RWPE1 (cell line): ENCODE results near the gene CALHM1.

Experiments used
- CTCF ChIA-PET: fragments of 350-600 bp; sonication (Branson Sonifier 250); formaldehyde crosslinking; extraction: SDS; loops from one replicate; lab custom pipeline; 2021; lab: Yijun Ruan, JAX
- POLR2A ChIA-PET: fragments of 400-600 bp; formaldehyde crosslinking; extraction: SDS; loops from one replicate; lab custom pipeline; 2020; ENCODE audit warnings: antibody characterized with exemption; ENCODE audit not compliant: low non-redundant PET; lab: Yijun Ruan, JAX
- DNase-seq: peaks from one replicate; pipeline ENCODE4 v3.0.0; 2012; ENCODE audit warnings: low spot score
- H3K27ac ChIP-seq: fragments of 450-650 bp; 2 replicates; pipeline ENCODE4 v1.5.1; 2017
- CTCF ChIP-seq: fragments of 450-650 bp; conservative IDR thresholded peaks from 2 replicates; pipeline ENCODE4 v1.5.1; 2017; ENCODE audit warnings: low read depth, mild to moderate bottlenecking

The CALHM1 gene

GRCh38 chr10:103456074-103456660 lies 2.5 kb downstream of the CALHM1 start:
- CTCF ChIA-PET: interaction anchor here (1.2 kb wide), 1 partner anchor 29 kb away, joined by 3 read pairs; no protein-coding TSS in a partner anchor
- TF ChIP-seq CTCF: no peak
- H3K27ac ChIP-seq: no peak overlapping the region; the same call in 1 of the 2 replicates
- POLR2A ChIA-PET: no interaction called here
- DNase-seq: no peak

- no peak for TF ChIP-seq CTCF
- POLR2A ChIA-PET: no interaction called here
- CTCF ChIA-PET: interaction anchor here (1.2 kb wide), 1 partner anchor 30 kb away, joined by 3 read pairs; no protein-coding TSS in a partner anchor
- H3K27ac ChIP-seq: no peak overlapping the region
- no peak for DNase-seq
Observed at GRCh38 chr10:103455235-103455634, 3.5 kb downstream of the CALHM1 start.

DNA sequence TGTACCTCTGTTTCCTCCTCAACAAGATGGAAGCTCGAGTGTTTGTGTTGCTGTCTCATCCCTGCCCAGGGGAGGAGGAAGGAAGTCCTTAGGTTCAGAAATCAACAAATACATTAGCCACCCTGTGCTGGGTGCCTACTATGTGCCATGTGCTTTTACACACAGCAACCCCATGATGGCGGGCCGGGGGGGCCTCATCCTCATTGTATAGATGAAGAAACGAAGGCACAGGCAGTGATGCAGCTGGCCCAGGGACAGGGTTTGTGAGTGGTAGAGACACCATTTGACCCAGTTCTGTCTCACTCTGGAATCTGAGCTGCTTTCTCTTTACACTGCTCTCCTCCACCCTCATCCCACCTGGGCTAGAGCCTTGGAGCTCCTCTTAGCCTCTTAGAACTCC lies 4.7 kb downstream of the CALHM1 start:
- H3K27ac ChIP-seq: no peak overlapping the region
- ChIA-PET CTCF (interaction anchor here (1.8 kb wide), 1 partner anchor 31 kb away, joined by 6 read pairs; no protein-coding TSS in a partner anchor), POLR2A (interaction anchor here (0.6 kb wide), 1 partner anchor 9 kb away, joined by 3 read pairs; no protein-coding TSS in a partner anchor)
- TF ChIP-seq CTCF: no peak
- DNase-seq: no peak

- ChIA-PET CTCF (interaction anchor here (0.6 to 1.8 kb wide), 2 partner anchors 32 to 560 kb away, joined by 4 to 6 read pairs; no protein-coding TSS in a partner anchor), POLR2A (no interaction called here)
- TF ChIP-seq CTCF: no peak
- DNase-seq: no peak
- H3K27ac ChIP-seq: peak overlapping the region; percentile 69
Observed at GRCh38 chr10:103452506-103453230, 6.0 kb downstream of the CALHM1 start.

DNA sequence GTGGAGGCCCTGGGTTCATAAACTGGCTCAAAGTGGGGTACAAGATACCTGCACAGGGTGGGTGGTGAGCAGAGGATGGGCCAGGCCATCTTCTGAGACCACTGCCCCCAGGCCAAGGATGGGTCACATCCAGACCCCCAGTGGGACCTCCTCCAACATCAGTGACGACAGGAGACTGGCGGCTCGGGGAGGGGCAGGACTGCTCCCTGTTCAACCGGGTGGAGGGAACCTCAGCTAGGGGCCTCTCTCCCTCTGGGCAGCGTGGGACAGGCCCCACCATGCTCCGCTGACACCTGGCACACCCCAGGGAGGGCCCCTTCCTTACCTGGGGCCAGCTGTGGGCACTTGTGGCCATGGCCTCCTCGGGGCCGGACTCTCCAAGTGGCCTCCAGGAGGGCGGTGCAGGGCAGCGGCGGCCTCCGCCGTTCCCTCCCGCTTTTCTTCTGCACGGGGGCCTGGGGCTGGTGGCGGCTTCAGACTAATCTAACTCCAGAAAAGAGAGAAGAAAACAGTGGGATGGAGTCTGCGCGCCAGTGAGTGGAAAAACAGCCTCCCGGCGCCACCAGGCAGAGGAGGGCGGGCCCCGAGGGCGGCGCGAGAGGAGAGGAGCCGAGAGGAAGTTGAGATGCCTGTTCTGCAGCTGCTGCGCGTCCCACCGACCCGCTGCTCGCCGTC lies 6.7 kb downstream of the CALHM1 start, which contains the start of gene CALHM2:
Gene CALHM2, minus strand, starts transcription at position 540 of the 675 bp plus-strand sequence. CDS start 2,429 bp downstream, outside the sequence.
- POLR2A ChIA-PET: no interaction called here
- DNase-seq: no peak
- H3K27ac ChIP-seq: peak within 1 kb of the TSS; percentile 69
- CTCF ChIA-PET: interaction anchor here (0.6 to 1.8 kb wide), 3 partner anchors 33 to 604 kb away, joined by 3 to 6 read pairs (median 5); no protein-coding TSS in a partner anchor
- TF ChIP-seq CTCF: no peak

DNA sequence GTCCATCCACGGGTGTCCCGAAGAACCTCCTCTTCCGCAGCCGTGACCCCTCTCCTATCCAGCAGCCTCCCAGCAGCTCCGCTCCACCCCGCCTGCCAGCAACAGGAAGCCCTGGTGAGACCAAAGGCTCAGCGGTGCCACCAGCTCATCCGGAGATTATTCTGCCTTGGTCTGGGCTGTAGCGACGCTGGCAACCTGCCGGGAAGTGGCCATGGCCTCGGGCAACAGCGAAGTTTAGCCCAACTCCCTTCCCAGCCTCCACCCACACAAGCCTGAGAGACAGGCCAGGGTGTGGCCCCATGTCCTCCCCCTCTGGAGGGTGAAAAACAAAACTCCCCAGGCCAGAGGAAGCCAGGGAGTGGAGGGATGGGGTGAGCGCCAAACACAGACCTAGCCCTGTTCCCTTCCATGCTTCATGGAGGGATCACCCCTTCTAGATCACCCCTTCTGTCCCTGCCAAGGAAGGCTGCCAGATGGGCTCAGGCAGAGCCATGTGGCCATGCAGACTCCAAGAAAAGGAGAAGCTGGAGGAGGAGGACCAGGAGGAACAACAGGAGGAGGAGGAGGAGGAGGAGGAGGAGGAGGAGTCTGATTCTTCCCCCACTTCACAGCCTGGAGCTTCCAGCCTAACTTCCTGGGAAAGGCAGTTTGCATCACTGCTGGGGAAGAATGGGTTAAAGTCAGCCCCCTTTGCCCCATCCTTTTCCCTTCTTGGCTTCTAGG lies 7.4 kb downstream of the CALHM1 start:
- ChIA-PET CTCF (interaction anchor here (0.6 to 0.8 kb wide), 2 partner anchors 92 to 604 kb away, joined by 3 to 5 read pairs; no protein-coding TSS in a partner anchor), POLR2A (no interaction called here)
- TF ChIP-seq CTCF: no peak
- peak overlapping the region; percentile 69 for H3K27ac ChIP-seq
- DNase-seq: peak; percentile 78
